Tibial nerve (tissue), 4 donors: Measurements from ENCODE around the gene SPEM2.

Experiments
- CTCF ChIP-seq, 5 experiments: fragments of 200-600 bp in 3 of 5; fragments of 450-650 bp in 2 of 5; sonication (generic) in 3 of 5; IDR thresholded peaks; one replicate each; pipeline ENCODE4 v1.5.1; 2016 to 2019; ENCODE audit warnings: antibody characterized with exemption in 5 of 5, mild to moderate bottlenecking in 3 of 5, moderate library complexity in 2 of 5
- EP300 ChIP-seq, 2 donors: sonication (generic); formaldehyde crosslinking; IDR thresholded peaks; one replicate each; pipeline ENCODE4 v1.6.1; 2017; ENCODE audit warnings: antibody characterized with exemption in 2 of 2, mild to moderate bottlenecking in 1 of 2
- POLR2A ChIP-seq, 2 donors: fragments of 450-650 bp; IDR thresholded peaks; one replicate each; pipeline ENCODE4 v1.6.1; 2017; ENCODE audit warnings: antibody characterized with exemption in 2 of 2, mild to moderate bottlenecking in 2 of 2, moderate library complexity in 2 of 2

DNA sequence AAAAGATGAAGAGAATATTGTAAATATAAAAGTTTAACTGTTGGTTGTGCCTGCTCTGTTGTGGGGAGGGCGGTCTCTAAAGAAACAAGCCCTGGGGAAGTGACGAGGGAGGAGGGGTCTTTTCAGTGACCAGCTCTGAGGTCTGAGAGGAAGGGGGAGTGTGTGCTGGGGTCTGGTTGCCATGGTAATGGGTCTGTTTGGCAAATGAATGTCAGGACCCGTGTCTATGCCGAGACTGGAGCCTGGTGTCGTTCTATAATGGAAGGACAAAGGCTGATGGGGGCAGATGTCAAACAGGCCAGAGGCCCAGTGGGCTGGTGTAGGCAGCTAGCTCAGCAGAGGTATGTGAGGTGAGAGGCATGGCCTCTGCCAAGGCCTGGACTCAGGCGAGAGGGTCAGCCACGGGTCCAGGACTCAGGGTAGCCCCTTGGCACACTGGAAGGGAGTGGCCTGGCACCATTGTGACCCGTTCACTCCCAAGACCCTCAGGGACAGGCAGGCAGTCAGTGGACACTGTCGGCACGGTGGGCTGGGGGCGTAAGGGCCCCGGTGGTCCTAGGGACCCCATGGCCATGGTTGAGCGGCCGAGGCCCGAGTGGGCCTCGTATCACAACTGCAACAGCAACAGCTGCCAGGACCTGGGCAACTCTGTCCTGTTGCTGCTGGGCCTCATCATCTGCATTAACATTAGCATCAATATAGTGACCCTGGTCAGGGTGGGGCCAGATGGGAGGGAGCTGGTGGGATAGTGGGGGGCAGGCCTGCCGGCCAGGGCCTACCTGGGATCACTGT, 5.4 kb upstream of the SPEM2 start, which contains the start of gene SPEM1:
- TF ChIP-seq CTCF (IDR thresholded peaks at IDR 0.05) (no peak), POLR2A (IDR thresholded peaks at IDR 0.05) (no peak), EP300 (IDR thresholded peaks at IDR 0.05) (no peak)
